ENCODE results near the gene GHR.

DNA sequence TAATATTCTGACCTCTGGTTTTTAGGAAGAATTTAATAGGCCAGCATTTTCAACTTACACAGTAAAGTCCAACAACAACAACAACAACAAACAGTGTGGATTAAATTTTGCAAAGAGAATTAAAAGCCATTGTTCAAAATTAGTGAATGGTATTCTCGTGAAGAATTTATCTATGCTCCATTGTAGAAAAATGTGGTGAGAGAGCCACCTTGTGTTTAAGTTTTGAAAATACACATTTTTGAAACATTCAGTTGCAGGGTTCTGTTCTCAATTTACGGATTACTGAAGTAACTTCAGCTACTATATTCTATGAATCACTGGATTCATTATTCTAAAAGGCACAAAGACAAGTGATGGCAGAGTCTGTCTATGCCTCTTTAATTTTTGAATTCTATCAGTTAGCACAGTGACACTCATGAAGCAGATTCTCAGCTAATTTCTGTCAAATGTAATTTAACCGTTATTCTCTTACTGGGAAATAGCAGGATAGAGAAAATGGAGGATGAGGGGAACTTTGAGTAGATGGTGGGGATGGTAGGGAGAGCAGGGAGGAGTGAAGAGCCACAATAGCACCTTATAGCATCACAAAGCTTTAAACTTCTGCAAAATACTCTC is 344.4 kb downstream of the GHR start:
- TF ChIP-seq ZNF274 (IDR thresholded peaks at IDR 0.05; ENCODE audit: low read depth, low read length) (no peak), YY1 (IDR thresholded peaks at IDR 0.05; ENCODE audit: insufficient read depth, insufficient read length) (no peak), SUZ12 (IDR thresholded peaks at IDR 0.05; ENCODE audit: extremely low read depth, insufficient read depth, insufficient read length) (no peak)

Measured in NT2/D1 (cell line).